C4-2B (cell line): ENCODE data around the gene FCER1G.

Source experiments
- CTCF ChIP-seq: fragments of 450-650 bp; conservative IDR thresholded peaks from 2 replicates; pipeline ENCODE4 v1.5.1; 2017; ENCODE audit warnings: mild to moderate bottlenecking
- ZFX ChIP-seq: fragments of 450-650 bp; IDR thresholded peaks from 2 replicates; pipeline ENCODE4 v1.6.1; 2017

- TF ChIP-seq CTCF (no peak), ZFX (no peak)
These were observed 44.7 kb downstream of the FCER1G start for GRCh38 chr1:161259765-161260164.
